Glutamatergic neuron (in vitro differentiated cells): ENCODE measurements around the gene PTPRN2. TPM values are rescaled to one million over a fixed set of nuclear protein-coding genes. Genes with fewer than 3 reads are reported as not detected.

Experiments
- DNase-seq: peaks from one replicate; pipeline ENCODE4 v3.0.0; 2022
- H3K27ac Mint-ChIP-seq: one replicate; pipeline ENCODE4 v1.8.0; 2020; ENCODE audit warnings: mild to moderate bottlenecking, mixed read lengths, inconsistent platforms; ENCODE audit not compliant: unreplicated experiment
- H3K27me3 Mint-ChIP-seq: one replicate; pipeline ENCODE4 v1.8.0; 2020; ENCODE audit warnings: mild to moderate bottlenecking, moderate library complexity, mixed read lengths, inconsistent platforms; ENCODE audit not compliant: unreplicated experiment
- H3K36me3 Mint-ChIP-seq: one replicate; pipeline ENCODE4 v1.8.0; 2020; ENCODE audit warnings: mild to moderate bottlenecking, mixed read lengths, inconsistent platforms; ENCODE audit not compliant: unreplicated experiment
- H3K4me1 Mint-ChIP-seq: one replicate; pipeline ENCODE4 v1.8.0; 2020; ENCODE audit warnings: mild to moderate bottlenecking, low read depth, mixed read lengths, inconsistent platforms; ENCODE audit not compliant: unreplicated experiment
- H3K4me3 Mint-ChIP-seq: one replicate; pipeline ENCODE4 v1.8.0; 2020; ENCODE audit warnings: mild to moderate bottlenecking, mixed read lengths, inconsistent platforms; ENCODE audit not compliant: unreplicated experiment
- H3K9me3 Mint-ChIP-seq: one replicate; pipeline ENCODE4 v1.8.0; 2020; ENCODE audit warnings: mild to moderate bottlenecking, moderate library complexity, mixed read lengths, inconsistent platforms; ENCODE audit not compliant: unreplicated experiment
- CTCF ChIP-seq: fragments of 200-600 bp; sonication (generic); IDR thresholded peaks from one replicate; pipeline ENCODE4 v1.5.0; 2021; ENCODE audit not compliant: partially characterized antibody, unreplicated experiment
- total RNA-seq: library from RNA; stranded (reverse); fragmentation: NEBNext Ultra II Directional; extraction: Animal tissue kit (Norgen Biotek cat#: 25700); gene quantifications from one replicate; pipeline ENCODE4 v1.2.1, GENCODE V29; 2021; ENCODE audit not compliant: unreplicated experiment

PTPRN2 gene
- total RNA-seq, 1 donor from 2014 or later, result 49.0 TPM

- no peak overlapping the region for H3K4me3 Mint-ChIP-seq
- peaks cover 2% of the 10 kb centered on the region for H3K27me3 Mint-ChIP-seq
- H3K27ac Mint-ChIP-seq, result no peak overlapping the region
- no peak for TF ChIP-seq CTCF
- H3K9me3 Mint-ChIP-seq, result peaks cover 6% of the 10 kb centered on the region
- DNase-seq, result peak; percentile 8
- no peaks in the 10 kb centered on the region for H3K36me3 Mint-ChIP-seq
- H3K4me1 Mint-ChIP-seq, result no peaks in the 10 kb centered on the region
Measured at GRCh38 chr7:157526913-157527634, 1060.5 kb downstream of the PTPRN2 start.

GRCh38 chr7:157526005-157526912 is 1061.4 kb downstream of the PTPRN2 start:
- Mint-ChIP-seq H3K4me1 (no peaks in the 10 kb centered on the region), H3K9me3 (peaks cover 8% of the 10 kb centered on the region), H3K36me3 (no peaks in the 10 kb centered on the region), H3K27me3 (peaks cover 2% of the 10 kb centered on the region), H3K4me3 (no peak overlapping the region), H3K27ac (no peak overlapping the region)
- no peak for TF ChIP-seq CTCF
- DNase-seq, result peak; percentile 11

- Mint-ChIP-seq H3K36me3 (no peaks in the 10 kb centered on the region), H3K27ac (no peak overlapping the region), H3K27me3 (peaks cover 2% of the 10 kb centered on the region), H3K4me1 (no peaks in the 10 kb centered on the region), H3K4me3 (no peak overlapping the region), H3K9me3 (peaks cover 6% of the 10 kb centered on the region)
- TF ChIP-seq CTCF, result no peak
- DNase-seq, result no peak
Measured at GRCh38 chr7:157525491-157525915, 1062.1 kb downstream of the PTPRN2 start.

- H3K4me3 Mint-ChIP-seq, result no peak overlapping the region
- H3K36me3 Mint-ChIP-seq, result no peaks in the 10 kb centered on the region
- H3K4me1 Mint-ChIP-seq, result no peaks in the 10 kb centered on the region
- no peak for TF ChIP-seq CTCF
- no peak overlapping the region for H3K27ac Mint-ChIP-seq
- H3K9me3 Mint-ChIP-seq, result peaks cover 6% of the 10 kb centered on the region
- DNase-seq, result no peak
- peaks cover 3% of the 10 kb centered on the region for H3K27me3 Mint-ChIP-seq
Measured at GRCh38 chr7:157524731-157525130, 1062.9 kb downstream of the PTPRN2 start.
